OCI-LY7 (cell line): Measurements from ENCODE around the gene CXCR4.

Experiments used
- EZH2phosphoT487 ChIP-seq: fragments of 200-600 bp; sonication (generic); IDR thresholded peaks from 2 replicates; pipeline ENCODE4 v1.6.1; 2018; ENCODE audit warnings: low read depth, borderline replicate concordance, mild to moderate bottlenecking, mixed run types, antibody characterized with exemption, low read length, moderate library complexity, mixed read lengths
- TF ChIP-seq, protein P1 (sequence below): fragments of 200-600 bp; sonication (generic); conservative IDR thresholded peaks from 2 replicates; pipeline ENCODE4 v1.5.1; 2014; ENCODE audit warnings: mild to moderate bottlenecking, antibody characterized with exemption, low read length, moderate library complexity, mixed read lengths

DNA sequence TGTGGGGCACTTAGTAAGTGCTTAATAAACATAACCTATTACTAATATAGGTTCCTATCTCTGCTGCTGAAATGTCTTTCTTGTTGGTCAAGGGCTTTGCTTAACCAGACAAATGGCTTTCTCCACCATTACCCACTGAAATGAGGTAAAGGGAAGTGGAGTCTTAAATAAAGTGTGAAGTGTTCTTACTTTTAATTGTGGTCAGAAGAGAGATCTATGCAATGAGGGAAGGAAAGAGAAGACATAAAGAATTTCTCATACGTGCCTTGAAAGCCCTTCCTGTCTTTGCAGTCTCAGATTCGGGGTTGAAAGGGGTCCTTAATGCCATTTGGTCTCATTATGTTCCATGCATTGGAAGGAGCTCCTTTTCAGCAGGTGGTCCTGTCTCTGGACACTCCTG is 6.9 kb upstream of the CXCR4 start:
- TF ChIP-seq, protein P1, sequence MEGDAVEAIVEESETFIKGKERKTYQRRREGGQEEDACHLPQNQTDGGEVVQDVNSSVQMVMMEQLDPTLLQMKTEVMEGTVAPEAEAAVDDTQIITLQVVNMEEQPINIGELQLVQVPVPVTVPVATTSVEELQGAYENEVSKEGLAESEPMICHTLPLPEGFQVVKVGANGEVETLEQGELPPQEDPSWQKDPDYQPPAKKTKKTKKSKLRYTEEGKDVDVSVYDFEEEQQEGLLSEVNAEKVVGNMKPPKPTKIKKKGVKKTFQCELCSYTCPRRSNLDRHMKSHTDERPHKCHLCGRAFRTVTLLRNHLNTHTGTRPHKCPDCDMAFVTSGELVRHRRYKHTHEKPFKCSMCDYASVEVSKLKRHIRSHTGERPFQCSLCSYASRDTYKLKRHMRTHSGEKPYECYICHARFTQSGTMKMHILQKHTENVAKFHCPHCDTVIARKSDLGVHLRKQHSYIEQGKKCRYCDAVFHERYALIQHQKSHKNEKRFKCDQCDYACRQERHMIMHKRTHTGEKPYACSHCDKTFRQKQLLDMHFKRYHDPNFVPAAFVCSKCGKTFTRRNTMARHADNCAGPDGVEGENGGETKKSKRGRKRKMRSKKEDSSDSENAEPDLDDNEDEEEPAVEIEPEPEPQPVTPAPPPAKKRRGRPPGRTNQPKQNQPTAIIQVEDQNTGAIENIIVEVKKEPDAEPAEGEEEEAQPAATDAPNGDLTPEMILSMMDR, result no peak
- TF ChIP-seq EZH2phosphoT487, result no peak
